ENCODE results near the gene HSPA12A.

Gene HSPA12A

GRCh38 chr10:116742367-116743265 lies at the start of gene HSPA12A:
Gene HSPA12A (minus strand): TSS chr10:116742566. CDS start chr10:116742469, 97 bp downstream.
- peak; percentile 21 to 30 for DNase-seq (ENCODE audit: low read depth in 2 of 2)

GRCh38 chr10:116791241-116791640 lies 48.9 kb upstream of the HSPA12A start:
- no peak for DNase-seq (ENCODE audit: low read depth in 2 of 2)

GRCh38 chr10:116787893-116788665 lies 45.7 kb upstream of the HSPA12A start:
- peak; percentile 32 to 34 for DNase-seq (ENCODE audit: low read depth in 2 of 2)

GRCh38 chr10:116787053-116787659 lies 44.8 kb upstream of the HSPA12A start:
- no peak for DNase-seq (ENCODE audit: low read depth in 2 of 2)

GRCh38 chr10:116785867-116786266 lies 43.5 kb upstream of the HSPA12A start:
- DNase-seq (ENCODE audit: low read depth in 2 of 2), result no peak

GRCh38 chr10:116785282-116785681 lies 42.9 kb upstream of the HSPA12A start:
- DNase-seq (ENCODE audit: low read depth in 2 of 2), result no peak

- DNase-seq (ENCODE audit: low read depth in 2 of 2), result no peak
Measured at GRCh38 chr10:116784651-116785050, 42.3 kb upstream of the HSPA12A start.

- DNase-seq (ENCODE audit: low read depth in 2 of 2), result no peak
Measured at GRCh38 chr10:116784035-116784434, 41.7 kb upstream of the HSPA12A start.

- no peak for DNase-seq (ENCODE audit: low read depth in 2 of 2)
Measured at GRCh38 chr10:116783011-116783655, 40.8 kb upstream of the HSPA12A start.

- DNase-seq (ENCODE audit: low read depth in 2 of 2), result no peak
Measured at GRCh38 chr10:116781370-116781884, 39.1 kb upstream of the HSPA12A start.

- DNase-seq (ENCODE audit: low read depth in 2 of 2), result no peak
Measured at GRCh38 chr10:116780691-116781205, 38.4 kb upstream of the HSPA12A start.

- DNase-seq (ENCODE audit: low read depth in 2 of 2), result no peak
Measured at GRCh38 chr10:116779076-116779687, 36.8 kb upstream of the HSPA12A start.

- no peak for DNase-seq (ENCODE audit: low read depth in 2 of 2)
Measured at GRCh38 chr10:116777006-116777405, 34.6 kb upstream of the HSPA12A start.

- no peak for DNase-seq (ENCODE audit: low read depth in 2 of 2)
Measured at GRCh38 chr10:116775488-116776400, 33.4 kb upstream of the HSPA12A start.

- no peak for DNase-seq (ENCODE audit: low read depth in 2 of 2)
Measured at GRCh38 chr10:116774728-116775151, 32.4 kb upstream of the HSPA12A start.

- no peak for DNase-seq (ENCODE audit: low read depth in 2 of 2)
Measured at GRCh38 chr10:116772909-116773705, 30.7 kb upstream of the HSPA12A start.

- no peak for DNase-seq (ENCODE audit: low read depth in 2 of 2)
Measured at GRCh38 chr10:116771959-116772585, 29.7 kb upstream of the HSPA12A start.

Measured in fibroblast of skin of left biceps (primary cell).